GM19351 (cell line): ENCODE measurements around the gene PLEKHM3.
A peak's percentile ranks its signal among the peaks of the same experiment; 100 is the strongest.
"Not testable (repeated sequence)": the region's sequence is repeated elsewhere in the genome, so short reads cannot be mapped to it uniquely, and the experiment has no call there.

Experiments used
- ATAC-seq: cut with Tn5 transposase; IDR thresholded peaks from one replicate; pipeline ENCODE4 v1.9.1; 2021; ENCODE audit warnings: mild to moderate bottlenecking, moderate library complexity; ENCODE audit not compliant: unreplicated experiment

Gene PLEKHM3

DNA sequence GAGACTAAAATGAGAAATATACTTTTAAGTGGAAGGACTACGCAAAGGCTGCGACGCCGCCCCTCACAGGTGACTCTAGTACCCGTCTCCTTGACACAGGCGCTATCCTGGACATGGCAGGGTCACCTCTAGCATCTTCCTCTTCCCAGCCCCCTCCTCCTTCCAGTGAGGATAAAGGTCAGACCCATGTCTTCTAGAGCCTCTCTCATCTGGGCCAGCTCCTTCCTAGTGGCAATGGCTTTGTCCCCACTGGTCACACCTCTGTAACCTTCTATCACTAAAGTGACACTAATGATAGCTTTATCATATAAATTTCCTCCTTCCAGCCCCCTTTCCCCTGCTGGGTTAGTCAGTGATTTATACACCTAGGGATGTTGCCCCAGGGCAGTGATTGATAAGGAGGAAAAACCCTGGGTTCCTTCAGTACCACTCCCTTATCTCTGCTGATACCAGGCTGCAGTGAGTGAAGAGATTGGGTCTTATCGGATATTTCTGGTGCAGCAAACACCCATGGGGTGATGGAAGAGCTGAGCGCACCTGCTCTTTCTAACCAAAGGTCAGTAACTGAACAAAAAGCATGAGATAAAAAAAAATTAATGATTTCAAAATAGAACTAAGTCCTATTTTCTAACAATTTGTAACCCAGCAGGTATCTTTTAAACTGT lies 193.6 kb downstream of the PLEKHM3 start:
- no peak for ATAC-seq

DNA sequence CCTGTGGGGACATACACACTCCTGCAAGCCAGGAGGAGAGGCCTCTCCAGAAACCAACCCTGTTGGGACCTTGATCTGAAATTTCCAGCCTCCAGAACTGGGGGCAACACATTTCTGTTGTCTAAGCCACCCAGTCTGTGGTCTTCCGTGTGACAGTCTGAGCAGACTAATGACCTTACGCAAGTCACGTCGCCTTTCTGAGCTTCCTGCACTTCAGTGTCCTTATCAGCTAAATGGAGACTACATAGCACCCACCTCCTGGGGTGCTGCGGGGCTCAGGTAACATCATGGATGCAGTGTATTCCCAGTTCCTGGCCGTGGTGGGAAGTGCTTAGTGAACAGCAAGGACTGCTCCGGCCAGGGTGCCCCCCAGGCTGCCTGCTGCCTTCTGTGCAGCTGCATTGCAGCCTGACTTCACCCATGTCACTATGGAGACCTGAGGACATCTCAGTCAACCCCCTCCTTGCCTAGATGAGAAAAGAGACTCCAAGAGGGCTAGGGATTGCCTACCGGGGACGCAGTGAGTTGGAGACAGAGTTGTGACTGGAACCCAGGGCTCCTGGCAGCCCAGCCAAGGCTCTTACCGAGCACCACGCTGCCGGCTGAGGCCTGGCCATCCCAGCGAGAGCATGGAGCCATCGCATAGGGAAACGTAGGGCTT lies 194.4 kb downstream of the PLEKHM3 start:
- no peak for ATAC-seq

DNA sequence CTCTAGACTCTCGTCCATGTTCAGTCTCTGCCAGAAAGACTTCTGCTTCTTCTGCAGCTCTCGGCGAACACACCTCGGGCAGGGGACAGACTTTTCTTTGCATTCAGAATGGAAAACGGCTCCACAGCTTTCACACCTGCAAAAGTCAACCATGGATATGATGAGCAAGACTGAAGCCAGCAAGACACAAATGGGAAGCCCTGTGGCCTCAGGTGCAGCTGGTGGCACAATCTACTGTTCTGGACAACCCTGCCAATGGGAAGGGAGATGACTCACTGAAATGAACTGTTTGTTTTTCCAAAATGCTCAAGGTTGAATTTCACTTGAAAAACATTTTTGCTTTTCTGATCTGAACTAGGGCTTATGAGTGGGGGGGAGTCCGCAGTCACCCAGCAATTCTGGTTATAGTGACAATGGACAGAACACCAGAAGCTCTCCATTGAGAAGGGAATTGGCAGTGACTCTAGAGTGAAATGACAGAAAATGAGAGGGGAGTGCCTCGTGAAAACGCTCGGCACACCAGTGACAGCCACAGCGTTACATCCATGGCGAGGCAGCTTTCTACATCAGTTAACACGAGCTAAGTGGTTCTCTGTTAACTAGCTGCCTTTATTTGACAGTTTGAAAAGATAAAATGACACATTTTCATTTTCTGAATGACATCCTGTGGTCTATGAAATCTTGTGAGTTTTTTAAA lies 196.8 kb downstream of the PLEKHM3 start:
- no peak for ATAC-seq

DNA sequence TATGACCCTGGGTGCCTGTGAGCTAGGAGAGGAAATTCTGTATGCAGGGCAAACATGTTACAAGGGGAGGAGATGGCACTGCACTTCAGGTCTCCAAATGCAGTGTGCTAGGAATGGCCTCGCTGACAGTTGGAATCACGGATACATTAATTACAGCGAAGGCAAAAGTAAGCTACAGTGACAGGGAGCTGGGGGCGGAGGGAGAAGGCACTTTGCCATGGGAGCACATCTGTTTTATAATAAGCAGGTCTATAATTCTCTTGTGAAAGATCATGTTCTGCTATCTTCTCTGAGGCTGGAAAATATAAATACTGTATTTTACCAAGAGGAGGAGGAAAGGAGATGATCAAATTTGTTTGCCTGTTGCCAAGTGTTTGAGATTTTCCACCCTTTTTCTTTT lies 199.3 kb downstream of the PLEKHM3 start:
- ATAC-seq = no peak

DNA sequence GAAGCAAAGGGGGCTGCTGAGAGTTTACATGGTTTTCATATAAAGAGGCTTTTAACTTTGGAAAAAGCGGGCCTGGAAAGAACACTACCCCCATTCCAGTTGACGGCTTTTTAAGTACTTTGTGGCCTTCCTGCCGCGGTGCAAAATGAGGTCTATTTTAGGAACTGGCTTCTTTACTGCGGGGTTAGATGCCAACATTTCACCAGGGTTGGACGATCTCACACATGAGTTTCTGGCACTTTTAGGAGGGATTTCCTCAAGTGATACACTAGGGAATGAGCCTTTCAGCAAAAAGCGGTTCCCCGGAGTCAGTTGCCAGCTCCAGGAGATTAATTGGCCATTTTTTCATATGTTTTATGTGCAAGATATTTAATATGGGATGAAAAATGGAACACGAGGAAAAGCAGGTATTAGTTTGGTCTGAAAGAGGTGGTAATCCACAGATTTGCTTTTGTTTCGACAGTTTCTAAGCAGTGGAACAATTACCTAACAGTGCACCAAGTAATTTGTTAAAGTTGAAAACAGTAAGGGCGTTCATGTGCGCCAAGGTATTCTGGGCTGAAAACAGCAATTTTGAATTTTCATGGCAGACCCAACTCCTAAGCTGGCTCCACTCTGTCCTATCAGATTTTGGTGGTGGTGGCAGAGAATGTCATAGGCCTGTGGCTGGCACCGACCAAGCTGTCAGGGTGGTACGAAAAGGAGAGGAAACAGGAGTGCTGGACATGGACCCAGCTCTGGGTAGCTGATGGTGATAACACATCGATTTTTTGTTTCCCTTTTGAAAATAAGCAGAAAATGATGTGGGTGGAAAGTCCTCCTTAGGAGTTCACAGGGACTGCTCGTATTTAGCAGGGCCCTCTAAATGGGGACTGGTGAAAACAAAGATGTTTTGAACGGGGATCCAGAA lies 200.0 kb downstream of the PLEKHM3 start:
- no peak for ATAC-seq

- ATAC-seq = no peak
Measured at GRCh38 chr2:207823865-207824264, 201.5 kb downstream of the PLEKHM3 start.

GRCh38 chr2:207819839-207820784 lies 205.2 kb downstream of the PLEKHM3 start:
- ATAC-seq = no peak

DNA sequence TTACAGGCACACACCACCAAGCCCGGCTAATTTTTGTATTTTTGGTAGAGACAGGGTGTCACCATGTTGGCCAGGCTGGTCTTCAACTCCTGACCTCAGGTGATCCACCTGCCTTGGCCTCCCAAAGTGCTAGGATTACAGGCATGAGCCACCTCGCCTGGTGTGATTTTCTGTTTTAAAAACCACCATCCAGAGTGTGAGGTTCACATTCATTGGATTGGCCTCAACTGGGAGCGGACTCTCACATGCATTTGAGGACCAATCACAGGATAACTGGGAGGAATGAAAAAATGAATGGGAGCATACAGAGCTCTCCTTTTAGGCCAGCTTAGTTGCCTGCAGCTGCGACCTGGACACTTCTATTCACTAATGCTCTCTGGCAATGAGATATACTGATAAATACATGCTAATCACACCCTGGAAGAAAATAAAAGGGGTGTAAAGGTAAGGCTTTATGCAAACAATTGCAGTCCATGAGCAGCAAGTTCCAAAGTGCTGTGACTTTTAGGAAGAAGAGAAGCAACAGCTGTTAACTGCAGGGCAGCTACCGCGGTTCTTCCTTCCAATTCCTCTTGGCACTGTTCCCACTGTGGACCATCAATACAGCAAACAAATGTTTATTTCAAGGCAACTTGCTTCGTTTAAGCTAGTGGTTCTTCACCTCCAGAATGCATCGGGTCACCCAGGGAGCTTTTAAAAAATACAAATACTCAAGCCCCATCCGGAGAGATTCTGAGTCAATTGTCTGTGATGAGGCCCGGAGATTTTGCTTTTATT lies 206.1 kb downstream of the PLEKHM3 start:
- no peak for ATAC-seq

DNA sequence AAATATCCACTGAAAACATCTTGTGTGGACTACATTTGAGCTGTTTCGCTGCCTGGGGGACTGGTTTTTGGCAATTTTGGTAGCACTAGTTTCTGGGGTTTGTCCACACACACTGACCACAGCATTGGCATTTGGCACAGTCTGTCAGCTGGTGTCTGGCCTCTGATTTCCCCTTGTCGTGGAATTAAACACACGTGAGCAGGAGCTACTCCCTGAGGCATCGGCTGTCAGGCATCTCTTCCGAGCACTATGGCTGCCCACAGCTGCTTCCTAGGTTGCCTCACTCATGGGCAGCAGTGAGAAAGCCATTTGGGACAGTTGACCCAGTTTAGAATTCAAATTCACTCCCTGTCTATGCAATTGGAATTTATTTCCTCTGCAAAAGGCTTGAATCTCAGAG lies 208.8 kb downstream of the PLEKHM3 start:
- ATAC-seq = no peak

DNA sequence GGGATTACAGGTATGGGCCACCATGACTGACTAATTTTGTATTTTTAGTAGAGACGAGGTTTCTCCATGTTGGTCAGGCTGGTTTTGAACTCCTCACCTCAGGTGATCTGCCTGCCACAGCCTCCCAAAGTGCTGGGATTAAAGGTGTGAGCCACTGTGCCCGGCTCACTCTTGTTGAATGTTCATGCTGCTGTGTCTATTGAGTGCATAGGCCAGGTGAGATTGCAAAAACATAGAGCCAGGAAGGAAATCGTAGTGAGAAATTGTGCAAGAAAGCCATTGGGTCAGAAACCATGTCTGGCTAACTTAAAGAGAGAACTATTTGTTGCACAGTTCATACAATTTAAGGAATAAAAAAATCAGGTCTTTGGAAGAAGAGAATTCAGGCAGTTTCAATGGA lies 210.1 kb downstream of the PLEKHM3 start:
- ATAC-seq = no peak

GRCh38 chr2:207813942-207814341 lies 211.4 kb downstream of the PLEKHM3 start:
- ATAC-seq = no peak

GRCh38 chr2:207813221-207813916 lies 212.0 kb downstream of the PLEKHM3 start:
- no peak for ATAC-seq

GRCh38 chr2:207812726-207813080 lies 212.6 kb downstream of the PLEKHM3 start:
- ATAC-seq = no peak

GRCh38 chr2:207812058-207812725 lies 213.1 kb downstream of the PLEKHM3 start:
- no peak for ATAC-seq

- ATAC-seq = not testable (repeated sequence)
Measured at GRCh38 chr2:207811658-207812057, 213.7 kb downstream of the PLEKHM3 start.

DNA sequence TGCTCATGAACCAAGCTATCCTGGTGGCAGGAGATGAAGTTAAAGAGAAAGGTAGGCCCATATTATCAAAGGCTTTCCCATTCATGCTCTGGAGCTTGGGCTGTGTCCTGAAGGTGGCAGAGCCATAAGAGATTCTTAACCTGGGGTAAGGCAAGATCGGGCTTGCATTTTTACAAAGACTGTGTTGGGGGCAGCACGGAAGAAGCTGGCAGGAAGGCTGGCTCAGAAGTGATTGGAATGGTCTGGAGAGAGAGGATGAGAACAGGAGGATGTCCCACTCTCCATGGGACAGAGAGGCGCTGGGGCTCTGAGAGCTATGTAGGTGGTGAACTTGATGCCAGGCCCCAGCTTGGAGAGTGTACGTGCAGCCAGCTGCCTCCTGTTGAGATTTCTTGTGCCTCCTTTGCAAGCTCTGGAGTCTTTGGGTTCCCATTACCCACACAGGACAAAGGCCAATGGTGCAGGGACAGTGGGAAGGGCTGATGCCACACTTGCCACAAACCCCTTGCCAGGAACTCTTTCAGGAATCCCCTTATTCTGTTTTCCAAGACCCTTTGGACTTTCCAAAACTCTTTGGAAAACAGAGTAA lies 215.0 kb downstream of the PLEKHM3 start:
- no peak for ATAC-seq

DNA sequence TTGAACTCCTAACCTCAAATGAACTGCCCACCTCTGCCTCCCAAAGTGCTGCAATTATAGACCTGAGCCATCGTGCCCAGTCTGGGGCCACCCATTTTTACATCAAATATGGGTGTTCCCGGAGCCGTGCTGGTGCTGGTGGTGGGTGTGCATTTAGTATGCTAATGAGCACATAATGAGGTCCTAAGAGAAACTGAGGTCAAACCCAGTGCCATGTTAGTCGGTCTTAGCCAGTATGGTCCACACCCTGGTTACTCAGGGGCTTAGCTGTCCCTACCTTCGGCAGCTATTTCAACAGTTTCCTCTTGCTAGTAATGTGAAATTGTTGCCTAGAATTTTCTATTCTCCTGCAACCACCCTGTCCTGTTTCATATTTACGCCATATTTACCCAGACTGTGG lies 217.2 kb downstream of the PLEKHM3 start:
- no peak for ATAC-seq

- peak; percentile 78 for ATAC-seq
Measured at GRCh38 chr2:207807516-207807915, 217.8 kb downstream of the PLEKHM3 start.
